Lower lobe of right lung (tissue), 2 donors: ENCODE data around the gene TAS1R1. TPM values are rescaled to one million over a fixed set of nuclear protein-coding genes. Genes with fewer than 3 reads are reported as not detected.

ENCODE experiments used
- ATAC-seq, 2 donors: fragments of 200-7000 bp; cut with Tn5 transposase; one replicate each; pipeline ENCODE4 v1.9.1; 2020 to 2022; ENCODE audit warnings: mild to moderate bottlenecking in 2 of 2, moderate library complexity in 2 of 2
- DNase-seq: peaks from one replicate; pipeline ENCODE4 v3.0.0-alpha.2; 2020
- H3K27ac ChIP-seq: fragments of 200-600 bp; one replicate; pipeline ENCODE4 v1.8.0; 2022
- H3K27me3 ChIP-seq: fragments of 200-600 bp; one replicate; pipeline ENCODE4 v1.8.0; 2022; ENCODE audit warnings: low read depth
- H3K36me3 ChIP-seq: fragments of 200-600 bp; one replicate; pipeline ENCODE4 v1.8.0; 2022; ENCODE audit warnings: mild to moderate bottlenecking
- H3K4me1 ChIP-seq: fragments of 200-600 bp; one replicate; pipeline ENCODE4 v1.8.0; 2022
- H3K4me3 ChIP-seq: fragments of 200-600 bp; one replicate; pipeline ENCODE4 v1.8.0; 2022; ENCODE audit warnings: mild to moderate bottlenecking
- H3K9me3 ChIP-seq: fragments of 200-600 bp; one replicate; pipeline ENCODE4 v1.8.0; 2022
- intact Hi-C: fragments of 100-400 bp; cut with DNase I; formaldehyde crosslinking; loops from one replicate; pipeline ENCODE4 v1.11.0; 2022
- total RNA-seq: library from RNA; stranded (reverse); fragmentation: NEBNext Ultra II Directional; extraction: Animal tissue kit (Norgen Biotek cat#: 25700); gene quantifications from one replicate; pipeline ENCODE4 v1.2.1, GENCODE V29; 2021
- TF ChIP-seq, protein P1 (sequence below): fragments of 200-600 bp; IDR thresholded peaks from one replicate; pipeline ENCODE4 v1.8.0; 2022; ENCODE audit warnings: antibody characterized with exemption, mild to moderate bottlenecking
- donor health status: DM: no; HTN: yes; CAD: no; lungs with severe emphysema.

The TAS1R1 gene
- total RNA-seq, 1 donor from 2014 or later, result 0.27 TPM

DNA sequence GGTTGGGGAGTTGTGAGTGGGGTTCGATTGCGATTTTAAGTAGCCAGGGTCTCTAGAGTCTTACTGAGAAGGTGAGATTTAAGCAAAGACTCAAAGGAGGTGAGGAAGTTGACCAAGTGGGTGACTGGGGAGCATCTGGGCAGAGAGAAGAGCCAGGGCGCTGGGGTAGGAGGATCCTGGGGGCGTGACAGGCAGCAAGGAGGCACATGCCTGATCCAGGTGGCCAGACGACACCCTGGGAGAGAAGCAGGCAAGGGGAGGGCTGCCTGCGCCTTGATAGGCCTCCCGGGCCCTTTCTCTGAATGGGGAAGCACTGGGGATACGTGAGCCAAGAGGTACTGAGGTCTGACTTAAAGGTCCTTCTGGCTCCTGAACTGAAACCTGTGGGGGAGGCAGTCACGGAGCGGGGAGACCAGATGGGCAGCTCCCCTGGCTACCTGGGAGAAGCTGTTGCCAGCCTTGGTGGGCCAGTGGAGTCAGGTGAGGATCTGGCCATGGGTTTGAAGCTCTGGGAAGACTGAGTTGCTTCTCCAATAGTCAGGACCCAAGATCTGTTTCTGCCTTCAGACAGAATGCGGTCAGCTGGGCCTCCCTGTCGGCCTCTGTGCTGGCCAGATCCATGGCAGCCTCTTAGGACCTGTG lies 30.1 kb downstream of the TAS1R1 start:
- Histone ChIP-seq H3K9me3 (no peaks in the 10 kb centered on the region), H3K4me3 (no peak overlapping the region), H3K27ac (no peak overlapping the region), H3K4me1 (peaks cover 49% of the 10 kb centered on the region), H3K27me3 (no peaks in the 10 kb centered on the region), H3K36me3 (peaks cover 37% of the 10 kb centered on the region)
- ATAC-seq, result no peak
- DNase-seq, result no peak
- intact Hi-C loops, result no loop called here
- TF ChIP-seq, protein P1, sequence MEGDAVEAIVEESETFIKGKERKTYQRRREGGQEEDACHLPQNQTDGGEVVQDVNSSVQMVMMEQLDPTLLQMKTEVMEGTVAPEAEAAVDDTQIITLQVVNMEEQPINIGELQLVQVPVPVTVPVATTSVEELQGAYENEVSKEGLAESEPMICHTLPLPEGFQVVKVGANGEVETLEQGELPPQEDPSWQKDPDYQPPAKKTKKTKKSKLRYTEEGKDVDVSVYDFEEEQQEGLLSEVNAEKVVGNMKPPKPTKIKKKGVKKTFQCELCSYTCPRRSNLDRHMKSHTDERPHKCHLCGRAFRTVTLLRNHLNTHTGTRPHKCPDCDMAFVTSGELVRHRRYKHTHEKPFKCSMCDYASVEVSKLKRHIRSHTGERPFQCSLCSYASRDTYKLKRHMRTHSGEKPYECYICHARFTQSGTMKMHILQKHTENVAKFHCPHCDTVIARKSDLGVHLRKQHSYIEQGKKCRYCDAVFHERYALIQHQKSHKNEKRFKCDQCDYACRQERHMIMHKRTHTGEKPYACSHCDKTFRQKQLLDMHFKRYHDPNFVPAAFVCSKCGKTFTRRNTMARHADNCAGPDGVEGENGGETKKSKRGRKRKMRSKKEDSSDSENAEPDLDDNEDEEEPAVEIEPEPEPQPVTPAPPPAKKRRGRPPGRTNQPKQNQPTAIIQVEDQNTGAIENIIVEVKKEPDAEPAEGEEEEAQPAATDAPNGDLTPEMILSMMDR, result no peak

DNA sequence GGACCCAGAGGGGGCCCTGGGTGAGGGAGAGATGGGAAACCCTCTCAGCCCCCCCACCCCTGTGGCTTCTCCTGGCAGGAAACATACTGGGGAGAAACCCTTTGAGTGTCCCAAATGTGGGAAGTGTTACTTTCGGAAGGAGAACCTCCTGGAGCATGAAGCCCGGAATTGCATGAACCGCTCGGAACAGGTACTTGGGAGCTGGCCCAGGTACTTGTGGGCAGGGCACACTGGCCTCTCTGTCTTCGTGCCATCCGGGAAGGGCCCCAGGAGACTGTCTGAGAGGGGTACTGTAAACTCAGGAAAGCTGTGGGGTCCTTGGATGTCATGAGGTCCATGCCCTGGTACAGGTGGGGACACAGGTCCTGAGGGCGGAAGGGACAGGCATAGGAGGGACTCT lies 30.7 kb downstream of the TAS1R1 start:
- DNase-seq, result no peak
- TF ChIP-seq, protein P1, result no peak
- intact Hi-C loops, result no loop called here
- Histone ChIP-seq H3K36me3 (peaks cover 44% of the 10 kb centered on the region), H3K4me1 (peaks cover 44% of the 10 kb centered on the region), H3K9me3 (no peaks in the 10 kb centered on the region), H3K4me3 (no peak overlapping the region), H3K27me3 (no peaks in the 10 kb centered on the region), H3K27ac (no peak overlapping the region)
- ATAC-seq, result no peak

DNA sequence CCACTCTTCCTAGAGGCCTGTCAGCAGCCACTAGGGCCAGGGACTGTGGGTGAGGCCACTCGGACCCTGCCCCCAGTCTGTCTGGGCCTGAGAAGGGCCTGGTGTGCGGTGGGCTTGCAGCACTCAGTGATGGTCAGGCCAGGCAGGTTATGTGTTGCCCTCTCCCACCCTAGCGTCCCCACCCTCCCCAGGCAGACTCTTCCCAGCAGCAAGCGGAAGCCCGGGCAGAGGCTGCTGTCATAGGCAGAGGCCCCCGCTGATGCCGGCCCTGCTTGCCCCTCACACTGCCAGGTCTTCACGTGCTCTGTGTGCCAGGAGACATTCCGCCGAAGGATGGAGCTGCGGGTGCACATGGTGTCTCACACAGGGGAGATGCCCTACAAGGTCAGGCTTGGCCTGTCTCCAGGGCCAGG lies 31.3 kb downstream of the TAS1R1 start:
- H3K27ac ChIP-seq, result no peak overlapping the region
- intact Hi-C loops, result no loop called here
- peaks cover 44% of the 10 kb centered on the region for H3K4me1 ChIP-seq
- peaks cover 44% of the 10 kb centered on the region for H3K36me3 ChIP-seq
- no peaks in the 10 kb centered on the region for H3K9me3 ChIP-seq
- no peak for ATAC-seq
- H3K27me3 ChIP-seq, result no peaks in the 10 kb centered on the region
- no peak overlapping the region for H3K4me3 ChIP-seq
- TF ChIP-seq, protein P1, result no peak
- no peak for DNase-seq

- TF ChIP-seq, protein P1, result no peak
- Histone ChIP-seq H3K4me3 (no peak overlapping the region), H3K9me3 (no peaks in the 10 kb centered on the region), H3K36me3 (peaks cover 50% of the 10 kb centered on the region), H3K27ac (no peak overlapping the region), H3K4me1 (peaks cover 40% of the 10 kb centered on the region), H3K27me3 (no peaks in the 10 kb centered on the region)
- no peak for DNase-seq
- peak; percentile 49 to 50 for ATAC-seq
- intact Hi-C loops, result no loop called here
Observed at GRCh38 chr1:6587261-6588005, 32.3 kb downstream of the TAS1R1 start.

GRCh38 chr1:6588128-6588892 lies 33.2 kb downstream of the TAS1R1 start:
- H3K36me3 ChIP-seq, result peaks cover 59% of the 10 kb centered on the region
- TF ChIP-seq, protein P1, result no peak
- H3K4me3 ChIP-seq, result no peak overlapping the region
- no peaks in the 10 kb centered on the region for H3K27me3 ChIP-seq
- peaks cover 31% of the 10 kb centered on the region for H3K4me1 ChIP-seq
- ATAC-seq (peak; percentile 62 to 64), DNase-seq (peak; percentile 76)
- H3K9me3 ChIP-seq, result no peaks in the 10 kb centered on the region
- intact Hi-C loops, result no loop called here
- H3K27ac ChIP-seq, result no peak overlapping the region
